HEK293T (cell line): ENCODE data around the gene ADCY2.

Source experiments
- CTCF ChIA-PET: fragments of 350-600 bp; formaldehyde crosslinking; extraction: SDS; loops from one replicate; lab custom pipeline; 2021; ENCODE audit warnings: antibody characterized with exemption, inconsistent platforms; lab: Yijun Ruan, JAX
- POLR2A ChIA-PET: fragments of 350-600 bp; formaldehyde crosslinking; extraction: SDS; loops from one replicate; lab custom pipeline; 2020; ENCODE audit warnings: antibody characterized with exemption, inconsistent platforms; lab: Yijun Ruan, JAX
- DNase-seq: peaks from one replicate; pipeline ENCODE4 v3.0.0; 2012; ENCODE audit warnings: mixed read lengths; ENCODE audit errors: extremely low spot score
- ARNT ChIP-seq: fragments of 450-650 bp; IDR thresholded peaks from 2 replicates; pipeline ENCODE4 v1.6.1; 2017; ENCODE audit warnings: mild to moderate bottlenecking
- BHLHE40 ChIP-seq: fragments of 450-650 bp; IDR thresholded peaks from 2 replicates; pipeline ENCODE4 v1.6.1; 2016; ENCODE audit warnings: mild to moderate bottlenecking, moderate library complexity, borderline replicate concordance
- CTBP1 ChIP-seq: fragments of 450-650 bp; IDR thresholded peaks from 2 replicates; pipeline ENCODE4 v1.6.1; 2016; ENCODE audit warnings: borderline replicate concordance
- ELF4 ChIP-seq: fragments of 450-650 bp; IDR thresholded peaks from 2 replicates; pipeline ENCODE4 v1.6.1; 2017; ENCODE audit warnings: antibody characterized with exemption
- FOXA1 ChIP-seq: fragments of 450-650 bp; IDR thresholded peaks from 2 replicates; pipeline ENCODE4 v1.6.1; 2016; ENCODE audit warnings: mild to moderate bottlenecking
- FOXK2 ChIP-seq: fragments of 450-650 bp; IDR thresholded peaks from 2 replicates; pipeline ENCODE4 v1.6.1; 2016; ENCODE audit warnings: mild to moderate bottlenecking
- FOXM1 ChIP-seq: fragments of 450-650 bp; IDR thresholded peaks from 2 replicates; pipeline ENCODE4 v1.6.1; 2017; ENCODE audit warnings: mild to moderate bottlenecking, borderline replicate concordance
- HDGF ChIP-seq: fragments of 450-650 bp; IDR thresholded peaks from 2 replicates; pipeline ENCODE4 v1.6.1; 2017; ENCODE audit warnings: antibody characterized with exemption, borderline replicate concordance
- L3MBTL2 ChIP-seq: fragments of 450-650 bp; conservative IDR thresholded peaks from 2 replicates; pipeline ENCODE4 v1.6.1; 2016; ENCODE audit warnings: mild to moderate bottlenecking
- LEF1 ChIP-seq: fragments of 450-650 bp; IDR thresholded peaks from 2 replicates; pipeline ENCODE4 v1.6.1; 2017; ENCODE audit warnings: mild to moderate bottlenecking, borderline replicate concordance
- NFRKB ChIP-seq: fragments of 450-650 bp; IDR thresholded peaks from 2 replicates; pipeline ENCODE4 v1.6.1; 2016; ENCODE audit warnings: mild to moderate bottlenecking, moderate library complexity
- SP1 ChIP-seq: fragments of 450-650 bp; IDR thresholded peaks from 2 replicates; pipeline ENCODE4 v1.6.1; 2017
- SUZ12 ChIP-seq: fragments of 450-650 bp; IDR thresholded peaks from 2 replicates; pipeline ENCODE4 v1.6.1; 2016; ENCODE audit warnings: mild to moderate bottlenecking
- TARDBP ChIP-seq: fragments of 450-650 bp; IDR thresholded peaks from 2 replicates; pipeline ENCODE4 v1.6.1; 2016
- ZNF384 ChIP-seq: fragments of 450-650 bp; IDR thresholded peaks from 2 replicates; pipeline ENCODE4 v1.6.1; 2016
- TF ChIP-seq, protein P1 (sequence below): fragments of 450-650 bp; IDR thresholded peaks from 2 replicates; pipeline ENCODE4 v1.6.1; 2016

Gene ADCY2

DNA sequence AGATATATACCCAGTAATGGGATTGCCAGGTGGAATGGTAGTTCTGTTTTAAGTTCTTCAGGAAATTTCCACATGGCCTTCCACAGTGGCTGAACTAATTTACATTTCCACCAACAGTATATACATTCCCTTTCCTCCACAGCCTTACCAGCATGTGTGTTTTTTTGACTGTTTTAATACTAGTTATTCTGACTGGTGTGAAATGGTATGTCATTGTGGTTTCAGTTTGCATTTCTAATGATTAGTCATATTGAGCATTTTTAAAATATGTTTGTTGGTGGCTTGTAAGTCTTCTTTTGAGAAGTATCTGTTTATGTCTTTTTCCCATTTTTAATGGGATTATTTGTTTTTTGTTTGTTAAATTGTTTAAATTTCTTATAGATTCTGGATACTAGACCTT lies 246.1 kb downstream of the ADCY2 start:
- POLR2A ChIA-PET, result no interaction called here
- no peak for TF ChIP-seq FOXM1
- no peak for TF ChIP-seq LEF1
- no peak for TF ChIP-seq TARDBP
- TF ChIP-seq ARNT, result no peak
- no peak for TF ChIP-seq ZNF384
- no peak for TF ChIP-seq BHLHE40
- TF ChIP-seq SP1, result no peak
- CTCF ChIA-PET, result no interaction called here
- DNase-seq, result no peak

DNA sequence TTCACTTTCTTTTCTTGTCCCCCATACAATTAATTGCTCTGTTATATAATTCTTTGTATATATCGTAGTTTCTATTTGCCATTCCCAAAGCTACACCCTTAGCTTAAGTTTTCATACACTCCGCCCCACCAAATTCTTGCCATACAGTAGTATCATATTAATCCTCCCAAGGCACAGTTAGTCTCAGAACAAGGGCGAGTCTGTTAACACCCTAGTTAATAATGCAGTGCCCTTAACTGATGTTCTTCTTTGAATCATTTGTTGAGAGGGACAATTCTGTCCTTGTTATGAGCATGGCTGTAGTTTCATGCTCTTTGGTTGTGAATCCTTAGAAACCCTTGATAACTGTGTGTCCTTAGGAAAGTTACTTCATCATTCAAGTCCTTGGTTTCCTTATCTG lies 248.8 kb downstream of the ADCY2 start:
- DNase-seq, result no peak
- POLR2A ChIA-PET, result no interaction called here
- TF ChIP-seq NFRKB (no peak), L3MBTL2 (no peak), CTBP1 (no peak), ARNT (no peak), ZNF384 (no peak), ELF4 (no peak), FOXA1 (no peak), LEF1 (no peak), TARDBP (no peak), FOXM1 (no peak), BHLHE40 (no peak)
- TF ChIP-seq, protein P1, sequence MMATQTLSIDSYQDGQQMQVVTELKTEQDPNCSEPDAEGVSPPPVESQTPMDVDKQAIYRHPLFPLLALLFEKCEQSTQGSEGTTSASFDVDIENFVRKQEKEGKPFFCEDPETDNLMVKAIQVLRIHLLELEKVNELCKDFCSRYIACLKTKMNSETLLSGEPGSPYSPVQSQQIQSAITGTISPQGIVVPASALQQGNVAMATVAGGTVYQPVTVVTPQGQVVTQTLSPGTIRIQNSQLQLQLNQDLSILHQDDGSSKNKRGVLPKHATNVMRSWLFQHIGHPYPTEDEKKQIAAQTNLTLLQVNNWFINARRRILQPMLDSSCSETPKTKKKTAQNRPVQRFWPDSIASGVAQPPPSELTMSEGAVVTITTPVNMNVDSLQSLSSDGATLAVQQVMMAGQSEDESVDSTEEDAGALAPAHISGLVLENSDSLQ, result no peak
- CTCF ChIA-PET, result no interaction called here

GRCh38 chr5:7650755-7651154 lies 254.8 kb downstream of the ADCY2 start:
- TF ChIP-seq LEF1 (no peak), FOXK2 (no peak), FOXM1 (no peak), SP1 (no peak), NFRKB (no peak), CTBP1 (no peak), FOXA1 (no peak), ARNT (no peak), TARDBP (no peak), ZNF384 (no peak), BHLHE40 (no peak), HDGF (no peak), SUZ12 (no peak), L3MBTL2 (no peak), ELF4 (no peak)
- TF ChIP-seq, protein P1, result no peak
- no peak for DNase-seq
- ChIA-PET POLR2A (no interaction called here), CTCF (no interaction called here)

- ChIA-PET POLR2A (no interaction called here), CTCF (interaction anchor here (0.6 kb wide), 1 partner anchor 1453 kb away, joined by 3 read pairs; no protein-coding TSS in a partner anchor)
- TF ChIP-seq SP1 (no peak), ELF4 (no peak)
- DNase-seq, result no peak
Measured at GRCh38 chr5:7653046-7653445, 257.1 kb downstream of the ADCY2 start.

- DNase-seq, result no peak
- no peak for TF ChIP-seq FOXM1
- no peak for TF ChIP-seq FOXK2
- no peak for TF ChIP-seq L3MBTL2
- TF ChIP-seq ARNT, result no peak
- TF ChIP-seq, protein P1, result no peak
- no peak for TF ChIP-seq ZNF384
- TF ChIP-seq NFRKB, result no peak
- TF ChIP-seq HDGF, result no peak
- POLR2A ChIA-PET, result no interaction called here
- CTCF ChIA-PET, result interaction anchor here (0.7 kb wide), 1 partner anchor 30 kb away, joined by 3 read pairs; no protein-coding TSS in a partner anchor
Measured at GRCh38 chr5:7657153-7657552, 261.2 kb downstream of the ADCY2 start.

DNA sequence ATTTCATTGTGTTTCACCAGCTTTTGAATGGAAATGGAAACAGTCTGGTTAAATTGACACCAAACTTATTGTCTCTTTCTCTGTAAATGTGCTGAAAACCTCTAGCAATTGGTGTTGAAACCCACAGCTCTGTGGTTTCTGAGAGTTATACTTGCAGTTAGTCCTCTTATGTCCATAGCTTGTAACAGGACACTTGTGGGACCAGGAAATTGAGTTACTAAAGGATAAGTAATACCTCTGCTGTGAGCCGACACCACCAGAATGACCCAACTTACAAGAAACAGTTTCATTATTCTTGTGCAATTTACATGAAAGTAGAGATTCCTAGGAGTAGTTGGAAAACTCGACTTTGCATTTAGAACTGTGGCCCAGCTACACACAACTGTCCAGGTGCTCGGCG lies 263.5 kb downstream of the ADCY2 start:
- no peak for DNase-seq
- CTCF ChIA-PET, result no interaction called here
- TF ChIP-seq SUZ12 (no peak), FOXM1 (no peak), FOXA1 (no peak), LEF1 (no peak), TARDBP (no peak), BHLHE40 (no peak), HDGF (no peak), ZNF384 (no peak), NFRKB (no peak), ELF4 (no peak), ARNT (no peak)
- TF ChIP-seq, protein P1, result no peak
- POLR2A ChIA-PET, result no interaction called here

DNA sequence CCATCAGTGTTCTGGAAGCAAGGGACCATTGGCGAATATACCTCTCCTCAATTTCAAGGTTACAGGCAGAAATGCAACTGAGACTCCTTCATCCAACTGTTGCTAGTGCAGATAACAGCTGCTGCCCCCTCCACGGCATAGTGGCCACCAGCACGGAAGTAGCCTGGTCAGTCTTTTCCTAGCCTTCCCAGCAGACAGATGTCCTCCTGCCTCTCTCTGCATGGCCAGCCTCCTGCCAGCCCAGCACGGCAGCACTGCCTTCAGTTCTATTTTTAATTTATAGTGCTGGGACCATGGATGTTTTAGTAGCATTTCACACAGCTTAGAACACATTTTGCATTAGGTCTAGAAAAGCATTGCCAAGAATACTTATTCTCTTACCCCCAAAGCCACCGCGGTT lies 266.4 kb downstream of the ADCY2 start:
- TF ChIP-seq BHLHE40 (no peak), HDGF (no peak), L3MBTL2 (no peak), CTBP1 (no peak), ARNT (no peak), FOXM1 (no peak), SP1 (no peak), TARDBP (no peak), ELF4 (no peak), FOXK2 (no peak), ZNF384 (no peak), LEF1 (no peak), FOXA1 (no peak), SUZ12 (no peak), NFRKB (no peak)
- TF ChIP-seq, protein P1, result no peak
- DNase-seq, result no peak
- POLR2A ChIA-PET, result no interaction called here
- CTCF ChIA-PET, result no interaction called here
